ENCODE measurements around the gene NUDT14.

Gene NUDT14

GRCh38 chr14:105161309-105161708, 19.8 kb downstream of the NUDT14 start:
- H3K27me3 ChIP-seq (ENCODE audit: low read depth, low read length): peaks cover under 1% of the 10 kb centered on the region
- H3K27ac ChIP-seq (ENCODE audit: low read length): no peak overlapping the region
- H3K4me3 ChIP-seq (ENCODE audit: low read depth in 1 of 2, low read length in 2 of 2): no peak overlapping the region
- H3K9me3 ChIP-seq (ENCODE audit: control insufficient read depth in 1 of 2, low read length in 2 of 2): no peaks in the 10 kb centered on the region
- no peaks in the 10 kb centered on the region for H3K36me3 ChIP-seq (ENCODE audit: control insufficient read depth in 1 of 2, insufficient read depth in 2 of 2, low read length in 2 of 2)
- no peaks in the 10 kb centered on the region for H3K4me1 ChIP-seq (ENCODE audit: control insufficient read depth in 1 of 2, insufficient read depth in 2 of 2, low read length in 2 of 2)

- Histone ChIP-seq H3K9me3 (ENCODE audit: control insufficient read depth in 1 of 2, low read length in 2 of 2) (no peaks in the 10 kb centered on the region), H3K4me1 (ENCODE audit: control insufficient read depth in 1 of 2, insufficient read depth in 2 of 2, low read length in 2 of 2) (no peaks in the 10 kb centered on the region), H3K27ac (ENCODE audit: low read length) (no peak overlapping the region)
Measured at GRCh38 chr14:105160776-105161175, 20.3 kb downstream of the NUDT14 start.

GRCh38 chr14:105159344-105159743, 21.8 kb downstream of the NUDT14 start:
- H3K36me3 ChIP-seq (ENCODE audit: control insufficient read depth in 1 of 2, insufficient read depth in 2 of 2, low read length in 2 of 2): no peaks in the 10 kb centered on the region
- H3K27me3 ChIP-seq (ENCODE audit: low read depth, low read length): no peaks in the 10 kb centered on the region
- no peak overlapping the region for H3K4me3 ChIP-seq (ENCODE audit: low read depth in 1 of 2, low read length in 2 of 2)
- H3K9me3 ChIP-seq (ENCODE audit: control insufficient read depth in 1 of 2, low read length in 2 of 2): no peaks in the 10 kb centered on the region
- peaks cover 0 to under 1% of the 10 kb centered on the region in 2 donors for H3K4me1 ChIP-seq (ENCODE audit: control insufficient read depth in 1 of 2, insufficient read depth in 2 of 2, low read length in 2 of 2)
- H3K27ac ChIP-seq (ENCODE audit: low read length): no peak overlapping the region

More at GRCh38 chr14:105160776-105161175, 20.3 kb downstream of the NUDT14 start:
- no peaks in the 10 kb centered on the region for H3K27me3 ChIP-seq (ENCODE audit: low read depth, low read length)
- no peak overlapping the region for H3K4me3 ChIP-seq (ENCODE audit: low read depth in 1 of 2, low read length in 2 of 2)
- no peaks in the 10 kb centered on the region for H3K36me3 ChIP-seq (ENCODE audit: control insufficient read depth in 1 of 2, insufficient read depth in 2 of 2, low read length in 2 of 2)

- Histone ChIP-seq H3K27me3 (ENCODE audit: low read depth, low read length) (no peaks in the 10 kb centered on the region), H3K36me3 (ENCODE audit: control insufficient read depth in 1 of 2, insufficient read depth in 2 of 2, low read length in 2 of 2) (no peaks in the 10 kb centered on the region), H3K9me3 (ENCODE audit: control insufficient read depth in 1 of 2, low read length in 2 of 2) (no peaks in the 10 kb centered on the region), H3K27ac (ENCODE audit: low read length) (no peak overlapping the region), H3K4me1 (ENCODE audit: control insufficient read depth in 1 of 2, insufficient read depth in 2 of 2, low read length in 2 of 2) (peaks cover 0 to 3% of the 10 kb centered on the region in 2 donors), H3K4me3 (ENCODE audit: low read depth in 1 of 2, low read length in 2 of 2) (no peak overlapping the region)
Measured at GRCh38 chr14:105158794-105159193, 22.3 kb downstream of the NUDT14 start.

- Histone ChIP-seq H3K36me3 (ENCODE audit: control insufficient read depth in 1 of 2, insufficient read depth in 2 of 2, low read length in 2 of 2) (no peaks in the 10 kb centered on the region), H3K27ac (ENCODE audit: low read length) (no peak overlapping the region), H3K4me1 (ENCODE audit: control insufficient read depth in 1 of 2, insufficient read depth in 2 of 2, low read length in 2 of 2) (peaks cover 0 to 3% of the 10 kb centered on the region in 2 donors), H3K9me3 (ENCODE audit: control insufficient read depth in 1 of 2, low read length in 2 of 2) (no peaks in the 10 kb centered on the region), H3K4me3 (ENCODE audit: low read depth in 1 of 2, low read length in 2 of 2) (no peak overlapping the region), H3K27me3 (ENCODE audit: low read depth, low read length) (no peaks in the 10 kb centered on the region)
Measured at GRCh38 chr14:105157872-105158271, 23.2 kb downstream of the NUDT14 start.

- Histone ChIP-seq H3K4me1 (ENCODE audit: control insufficient read depth in 1 of 2, insufficient read depth in 2 of 2, low read length in 2 of 2) (peaks cover 0 to 3% of the 10 kb centered on the region in 2 donors), H3K9me3 (ENCODE audit: control insufficient read depth in 1 of 2, low read length in 2 of 2) (no peaks in the 10 kb centered on the region), H3K36me3 (ENCODE audit: control insufficient read depth in 1 of 2, insufficient read depth in 2 of 2, low read length in 2 of 2) (no peaks in the 10 kb centered on the region), H3K27ac (ENCODE audit: low read length) (no peak overlapping the region), H3K4me3 (ENCODE audit: low read depth in 1 of 2, low read length in 2 of 2) (no peak overlapping the region), H3K27me3 (ENCODE audit: low read depth, low read length) (no peaks in the 10 kb centered on the region)
Measured at GRCh38 chr14:105156414-105157375, 24.4 kb downstream of the NUDT14 start.

- H3K9me3 ChIP-seq (ENCODE audit: control insufficient read depth in 1 of 2, low read length in 2 of 2): no peaks in the 10 kb centered on the region
- no peaks in the 10 kb centered on the region for H3K36me3 ChIP-seq (ENCODE audit: control insufficient read depth in 1 of 2, insufficient read depth in 2 of 2, low read length in 2 of 2)
- no peaks in the 10 kb centered on the region for H3K27me3 ChIP-seq (ENCODE audit: low read depth, low read length)
- no peak overlapping the region for H3K4me3 ChIP-seq (ENCODE audit: low read depth in 1 of 2, low read length in 2 of 2)
- peaks cover 0 to 3% of the 10 kb centered on the region in 2 donors for H3K4me1 ChIP-seq (ENCODE audit: control insufficient read depth in 1 of 2, insufficient read depth in 2 of 2, low read length in 2 of 2)
- no peak overlapping the region for H3K27ac ChIP-seq (ENCODE audit: low read length)
Measured at GRCh38 chr14:105155681-105156413, 25.3 kb downstream of the NUDT14 start.

- Histone ChIP-seq H3K27me3 (ENCODE audit: low read depth, low read length) (no peaks in the 10 kb centered on the region), H3K4me3 (ENCODE audit: low read depth in 1 of 2, low read length in 2 of 2) (no peak overlapping the region), H3K36me3 (ENCODE audit: control insufficient read depth in 1 of 2, insufficient read depth in 2 of 2, low read length in 2 of 2) (no peaks in the 10 kb centered on the region), H3K27ac (ENCODE audit: low read length) (no peak overlapping the region), H3K9me3 (ENCODE audit: control insufficient read depth in 1 of 2, low read length in 2 of 2) (no peaks in the 10 kb centered on the region), H3K4me1 (ENCODE audit: control insufficient read depth in 1 of 2, insufficient read depth in 2 of 2, low read length in 2 of 2) (peaks cover 0 to 3% of the 10 kb centered on the region in 2 donors)
Measured at GRCh38 chr14:105155071-105155651, 26.0 kb downstream of the NUDT14 start.

- Histone ChIP-seq H3K27me3 (ENCODE audit: low read depth, low read length) (no peaks in the 10 kb centered on the region), H3K4me3 (ENCODE audit: low read depth in 1 of 2, low read length in 2 of 2) (no peak overlapping the region), H3K4me1 (ENCODE audit: control insufficient read depth in 1 of 2, insufficient read depth in 2 of 2, low read length in 2 of 2) (peaks cover 0 to 3% of the 10 kb centered on the region in 2 donors), H3K9me3 (ENCODE audit: control insufficient read depth in 1 of 2, low read length in 2 of 2) (no peaks in the 10 kb centered on the region), H3K27ac (ENCODE audit: low read length) (no peak overlapping the region), H3K36me3 (ENCODE audit: control insufficient read depth in 1 of 2, insufficient read depth in 2 of 2, low read length in 2 of 2) (no peaks in the 10 kb centered on the region)
Measured at GRCh38 chr14:105154476-105154871, 26.6 kb downstream of the NUDT14 start.

GRCh38 chr14:105153739-105154475, 27.2 kb downstream of the NUDT14 start:
- Histone ChIP-seq H3K4me1 (ENCODE audit: control insufficient read depth in 1 of 2, insufficient read depth in 2 of 2, low read length in 2 of 2) (peaks cover 0 to 3% of the 10 kb centered on the region in 2 donors), H3K27me3 (ENCODE audit: low read depth, low read length) (no peaks in the 10 kb centered on the region), H3K36me3 (ENCODE audit: control insufficient read depth in 1 of 2, insufficient read depth in 2 of 2, low read length in 2 of 2) (no peaks in the 10 kb centered on the region), H3K27ac (ENCODE audit: low read length) (no peak overlapping the region), H3K4me3 (ENCODE audit: low read depth in 1 of 2, low read length in 2 of 2) (no peak overlapping the region), H3K9me3 (ENCODE audit: control insufficient read depth in 1 of 2, low read length in 2 of 2) (no peaks in the 10 kb centered on the region)
